Keratinocyte (primary cell): ENCODE measurements around the gene FGD1. TPM values are rescaled to one million over a fixed set of nuclear protein-coding genes. Genes with fewer than 3 reads are reported as not detected.
A peak's percentile ranks its signal among the peaks of the same experiment; 100 is the strongest.

ENCODE experiments used
- DNase-seq: peaks from one replicate; pipeline ENCODE4 v3.0.0-alpha.2; 2011; ENCODE audit warnings: low read depth, missing footprints, low spot score
- FAIRE-seq: peaks from 2 replicates; lab custom pipeline; 2011; peaks lifted over from hg19 to GRCh38; lab: Jason Lieb, UNC
- H2AFZ ChIP-seq: 2 replicates; pipeline ENCODE4 v1.6.0; 2012; ENCODE audit warnings: low read length, control low read depth, inconsistent platforms; ENCODE audit not compliant: control insufficient read depth
- H3K27ac ChIP-seq: 2 replicates; pipeline ENCODE4 v1.5.1; 2011; ENCODE audit warnings: low read length; ENCODE audit not compliant: control insufficient read depth, insufficient read depth
- H3K27me3 ChIP-seq: 3 replicates; pipeline ENCODE4 v1.6.0; 2011; ENCODE audit warnings: low read length; ENCODE audit not compliant: control insufficient read depth, insufficient read depth; ENCODE audit errors: extremely low read depth
- H3K36me3 ChIP-seq, 2 experiments: 2 replicates in 1 of 2; 3 replicates in 1 of 2; pipeline ENCODE4 v1.5.1; 2011; ENCODE audit warnings: low read length in 2 of 2, mild to moderate bottlenecking in 1 of 2; ENCODE audit not compliant: control insufficient read depth in 2 of 2, insufficient read depth in 2 of 2; ENCODE audit errors: extremely low read depth in 1 of 2
- H3K4me1 ChIP-seq: 3 replicates; pipeline ENCODE4 v1.5.1; 2011; ENCODE audit warnings: low read length; ENCODE audit not compliant: control insufficient read depth, insufficient read depth; ENCODE audit errors: extremely low read depth
- H3K4me2 ChIP-seq: 3 replicates; pipeline ENCODE4 v1.6.0; 2011; ENCODE audit warnings: low read depth, low read length; ENCODE audit not compliant: control insufficient read depth, insufficient read depth; ENCODE audit errors: extremely low read depth
- H3K4me3 ChIP-seq, 3 experiments: fragments of 200-600 bp in 1 of 3; sonication (generic) in 1 of 3; 2 replicates in 2 of 3; 3 replicates in 1 of 3; pipeline ENCODE4 v1.5.1; 2011 to 2016; ENCODE audit warnings: low read length in 3 of 3, mild to moderate bottlenecking in 3 of 3, control low read depth in 2 of 3, inconsistent platforms in 1 of 3, low read depth in 1 of 3, mixed read lengths in 1 of 3, mixed run types in 1 of 3, moderate library complexity in 1 of 3; ENCODE audit not compliant: control insufficient read depth in 2 of 3, insufficient read depth in 2 of 3; ENCODE audit errors: extremely low read depth in 1 of 3
- H3K79me2 ChIP-seq: 2 replicates; pipeline ENCODE4 v1.6.0; 2012; ENCODE audit warnings: low read length; ENCODE audit not compliant: control insufficient read depth, insufficient read depth
- H3K9ac ChIP-seq: 3 replicates; pipeline ENCODE4 v1.6.0; 2011; ENCODE audit warnings: low read length; ENCODE audit not compliant: control insufficient read depth, insufficient read depth; ENCODE audit errors: extremely low read depth
- H3K9me1 ChIP-seq: 3 replicates; pipeline ENCODE4 v1.6.0; 2011; ENCODE audit warnings: low read length; ENCODE audit not compliant: control insufficient read depth, insufficient read depth; ENCODE audit errors: extremely low read depth
- H3K9me3 ChIP-seq: 2 replicates; pipeline ENCODE4 v1.5.1; 2012; ENCODE audit warnings: low read depth, low read length; ENCODE audit not compliant: control insufficient read depth
- H4K20me1 ChIP-seq: 3 replicates; pipeline ENCODE4 v1.6.0; 2011; ENCODE audit warnings: low read length; ENCODE audit not compliant: control insufficient read depth, insufficient read depth; ENCODE audit errors: extremely low read depth
- EZH2 ChIP-seq: IDR thresholded peaks from one replicate; pipeline ENCODE4 v1.6.1; 2012; ENCODE audit warnings: inconsistent platforms, mild to moderate bottlenecking, low read length, moderate library complexity
- dilution Hi-C: fragments of 300-500 bp; cut with MboI; formaldehyde crosslinking; loops from one replicate; pipeline ENCODE4 v1.7.0; 2020; ENCODE audit warnings: low sequenced_read_pairs; ENCODE audit not compliant: extremely low pct_ligation_motif_present
- polyA plus RNA-seq, 5 experiments: library from polyadenylated mRNA; depleted of rRNA in 3 of 5; stranded (reverse) in 3 of 5; stranded (forward) in 1 of 5; unstranded in 1 of 5; fragments of >200 nt; gene quantifications; 1 replicate in 1 of 5; 2 replicates in 3 of 5; 3 replicates in 1 of 5; pipeline versions ENCODE4 v1.2.1 to v1.2.3, GENCODE V29; 2011 to 2012; ENCODE audit warnings: missing spikeins in 2 of 5, low read depth in 1 of 5, low replicate concordance in 1 of 5
- TF ChIP-seq, protein P1 (sequence below), 3 experiments: IDR thresholded peaks in 1 of 3; conservative IDR thresholded peaks in 1 of 3; optimal IDR thresholded peaks in 1 of 3; 2 replicates in 2 of 3; 3 replicates in 1 of 3; pipeline versions ENCODE3 to v1.5.1; 2011; ENCODE audit warnings: low read length in 3 of 3, mild to moderate bottlenecking in 3 of 3, moderate library complexity in 2 of 3, control low read depth in 1 of 3, inconsistent platforms in 1 of 3; ENCODE audit not compliant: insufficient read depth in 2 of 3; ENCODE audit errors: extremely low read depth in 1 of 3

The FGD1 gene
- polyA plus RNA-seq, 1 donor (not counting 4 experiments of a cell fraction or from before 2014, with no cell fraction given): 2.9 TPM

DNA sequence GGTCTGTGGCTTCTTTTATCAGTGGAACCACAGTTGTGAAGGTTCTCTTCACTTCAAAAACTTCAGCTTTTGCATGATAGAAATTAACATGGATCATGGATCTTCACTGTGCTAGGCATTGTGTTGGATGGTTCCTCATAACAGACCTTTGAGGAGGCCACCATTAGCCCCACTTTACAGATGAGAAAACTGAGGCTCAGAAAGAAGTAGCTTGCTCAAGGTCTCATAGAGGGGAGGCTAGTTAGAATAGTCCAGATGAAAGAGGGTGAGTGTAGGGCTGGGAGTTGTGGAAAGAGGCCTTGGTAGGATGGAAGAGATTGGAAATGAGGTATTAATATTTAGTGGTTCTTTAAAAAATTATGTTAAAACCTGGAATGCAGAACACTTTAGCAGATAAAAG is 53.2 kb downstream of the FGD1 start:
- Histone ChIP-seq H3K27ac (no peak overlapping the region), H4K20me1 (no peaks in the 10 kb centered on the region), H3K4me3 (no peak overlapping the region), H3K4me1 (peaks cover 6% of the 10 kb centered on the region), H3K79me2 (peaks cover 25% of the 10 kb centered on the region), H3K9ac (no peak overlapping the region), H3K36me3 (peaks cover 0 to 4% of the 10 kb centered on the region in 2 experiments), H3K9me3 (no peaks in the 10 kb centered on the region), H3K27me3 (no peaks in the 10 kb centered on the region), H3K4me2 (no peak overlapping the region), H2AFZ (no peak overlapping the region), H3K9me1 (no peaks in the 10 kb centered on the region)
- FAIRE-seq (no peak), DNase-seq (no peak)
- dilution Hi-C loops: no loop called here
- TF ChIP-seq, protein P1, sequence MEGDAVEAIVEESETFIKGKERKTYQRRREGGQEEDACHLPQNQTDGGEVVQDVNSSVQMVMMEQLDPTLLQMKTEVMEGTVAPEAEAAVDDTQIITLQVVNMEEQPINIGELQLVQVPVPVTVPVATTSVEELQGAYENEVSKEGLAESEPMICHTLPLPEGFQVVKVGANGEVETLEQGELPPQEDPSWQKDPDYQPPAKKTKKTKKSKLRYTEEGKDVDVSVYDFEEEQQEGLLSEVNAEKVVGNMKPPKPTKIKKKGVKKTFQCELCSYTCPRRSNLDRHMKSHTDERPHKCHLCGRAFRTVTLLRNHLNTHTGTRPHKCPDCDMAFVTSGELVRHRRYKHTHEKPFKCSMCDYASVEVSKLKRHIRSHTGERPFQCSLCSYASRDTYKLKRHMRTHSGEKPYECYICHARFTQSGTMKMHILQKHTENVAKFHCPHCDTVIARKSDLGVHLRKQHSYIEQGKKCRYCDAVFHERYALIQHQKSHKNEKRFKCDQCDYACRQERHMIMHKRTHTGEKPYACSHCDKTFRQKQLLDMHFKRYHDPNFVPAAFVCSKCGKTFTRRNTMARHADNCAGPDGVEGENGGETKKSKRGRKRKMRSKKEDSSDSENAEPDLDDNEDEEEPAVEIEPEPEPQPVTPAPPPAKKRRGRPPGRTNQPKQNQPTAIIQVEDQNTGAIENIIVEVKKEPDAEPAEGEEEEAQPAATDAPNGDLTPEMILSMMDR (optimal IDR thresholded peaks at IDR 0.05 in 1 of 3, IDR thresholded peaks at IDR 0.05 in 1 of 3, conservative IDR thresholded peaks at IDR 0.05 in 1 of 3; ENCODE audit: extremely low read depth in 1 of 3, insufficient read depth in 2 of 3, low read length in 3 of 3): no peak
- no peak for TF ChIP-seq EZH2

- dilution Hi-C loops: no loop called here
- Histone ChIP-seq H3K36me3 (no peaks in the 10 kb centered on the region), H3K9ac (peak within 1 kb of the TSS; percentile 71), H3K4me2 (peak within 1 kb of the TSS; percentile 74), H2AFZ (peak within 1 kb of the TSS; percentile 62), H3K27ac (peak within 1 kb of the TSS; percentile 44), H3K9me3 (no peaks in the 10 kb centered on the region), H3K27me3 (no peaks in the 10 kb centered on the region), H4K20me1 (no peaks in the 10 kb centered on the region), H3K9me1 (no peaks in the 10 kb centered on the region), H3K4me1 (peaks cover 6% of the 10 kb centered on the region), H3K79me2 (peaks cover 25% of the 10 kb centered on the region), H3K4me3 (peak within 1 kb of the TSS; percentile 66 to 78 (median 70))
- DNase-seq (peak; percentile 9), FAIRE-seq (peak; percentile 20)
- no peak for TF ChIP-seq EZH2
- TF ChIP-seq, protein P1 (optimal IDR thresholded peaks at IDR 0.05 in 1 of 3, IDR thresholded peaks at IDR 0.05 in 1 of 3, conservative IDR thresholded peaks at IDR 0.05 in 1 of 3; ENCODE audit: extremely low read depth in 1 of 3, insufficient read depth in 2 of 3, low read length in 3 of 3): peak in 1 of 3 experiments; percentile 10
Measured at GRCh38 chrX:54439960-54440871, 55.8 kb downstream of the FGD1 start, which contains the start of gene TSR2. Gene TSR2, plus strand, starts transcription at chrX:54440404. Its CDS starts 18 bp downstream, at chrX:54440422.
